ENCODE results near the gene C5orf22.

DNA sequence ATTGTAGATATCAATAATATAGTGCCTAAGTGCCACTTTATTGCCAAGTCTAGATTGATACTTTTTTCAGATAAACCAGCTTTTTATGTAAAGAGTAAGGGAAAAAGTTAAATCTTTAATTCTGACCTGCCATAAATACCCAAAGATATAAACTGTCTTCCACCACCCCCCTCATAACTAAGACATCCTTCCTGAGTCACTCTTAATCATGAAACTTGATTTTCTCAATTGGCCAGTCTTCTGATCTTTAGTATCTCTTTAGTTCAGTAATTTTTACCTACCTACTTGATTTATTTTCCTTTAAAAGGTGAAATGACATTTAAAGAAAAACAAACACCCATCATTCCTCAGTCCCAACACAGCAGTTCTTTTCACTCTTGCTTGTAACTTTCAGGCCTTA lies 21.8 kb downstream of the C5orf22 start:
- TF ChIP-seq, protein P1, sequence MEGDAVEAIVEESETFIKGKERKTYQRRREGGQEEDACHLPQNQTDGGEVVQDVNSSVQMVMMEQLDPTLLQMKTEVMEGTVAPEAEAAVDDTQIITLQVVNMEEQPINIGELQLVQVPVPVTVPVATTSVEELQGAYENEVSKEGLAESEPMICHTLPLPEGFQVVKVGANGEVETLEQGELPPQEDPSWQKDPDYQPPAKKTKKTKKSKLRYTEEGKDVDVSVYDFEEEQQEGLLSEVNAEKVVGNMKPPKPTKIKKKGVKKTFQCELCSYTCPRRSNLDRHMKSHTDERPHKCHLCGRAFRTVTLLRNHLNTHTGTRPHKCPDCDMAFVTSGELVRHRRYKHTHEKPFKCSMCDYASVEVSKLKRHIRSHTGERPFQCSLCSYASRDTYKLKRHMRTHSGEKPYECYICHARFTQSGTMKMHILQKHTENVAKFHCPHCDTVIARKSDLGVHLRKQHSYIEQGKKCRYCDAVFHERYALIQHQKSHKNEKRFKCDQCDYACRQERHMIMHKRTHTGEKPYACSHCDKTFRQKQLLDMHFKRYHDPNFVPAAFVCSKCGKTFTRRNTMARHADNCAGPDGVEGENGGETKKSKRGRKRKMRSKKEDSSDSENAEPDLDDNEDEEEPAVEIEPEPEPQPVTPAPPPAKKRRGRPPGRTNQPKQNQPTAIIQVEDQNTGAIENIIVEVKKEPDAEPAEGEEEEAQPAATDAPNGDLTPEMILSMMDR (IDR thresholded peaks at IDR 0.05; ENCODE audit: low read length), result no peak
- no peak for TF ChIP-seq EZH2 (optimal IDR thresholded peaks at IDR 0.05; ENCODE audit: low read depth, low read length)
- TF ChIP-seq EZH2phosphoT487 (IDR thresholded peaks at IDR 0.05; ENCODE audit: low read length), result no peak
